ENCODE data around the gene NOL9. TPM values are rescaled to one million over a fixed set of nuclear protein-coding genes. Genes with fewer than 3 reads are reported as not detected.

Gene NOL9
- total and polyA plus RNA-seq, 2 donors (not counting 3 experiments of a cell fraction or from before 2014, with no cell fraction given), result 14.1 to 42.9 TPM

DNA sequence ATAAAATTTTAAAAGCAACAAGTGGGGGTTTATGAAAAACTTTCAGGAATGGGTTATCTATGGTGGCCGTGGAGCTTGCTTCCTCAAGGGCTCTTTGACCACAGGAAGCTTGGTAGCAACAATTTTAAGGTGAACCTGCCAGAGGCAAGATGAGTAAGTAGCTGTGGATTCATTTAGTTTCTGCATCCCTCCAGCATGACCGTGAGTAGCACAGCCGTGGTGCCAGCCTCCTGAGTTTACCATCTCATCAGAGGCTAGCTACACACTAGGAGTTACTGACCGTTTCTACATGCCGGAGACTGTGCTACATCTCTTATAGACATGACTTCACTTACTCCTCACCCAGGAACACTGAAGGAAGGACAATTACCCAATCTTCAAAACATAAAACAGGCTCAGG is 32.8 kb downstream of the NOL9 start:
- DNase-seq (ENCODE audit: low read depth, low spot score), result no peak
- TF ChIP-seq POLR2A (IDR thresholded peaks at IDR 0.05; ENCODE audit: low read depth, low read length) (no peak), POLR2AphosphoS5 (IDR thresholded peaks at IDR 0.05; ENCODE audit: insufficient read depth, low read depth, low read length) (no peak), GATA2 (IDR thresholded peaks at IDR 0.05; ENCODE audit: insufficient read depth, insufficient read length, low read depth, low read length) (no peak), MYC (IDR thresholded peaks at IDR 0.05; ENCODE audit: low read depth, low read length) (no peak), FOS (IDR thresholded peaks at IDR 0.05; ENCODE audit: borderline replicate concordance, insufficient read depth, low read length) (no peak), JUN (IDR thresholded peaks at IDR 0.05; ENCODE audit: borderline replicate concordance, insufficient read depth, insufficient read length, low read depth) (no peak), EZH2 (IDR thresholded peaks at IDR 0.05; ENCODE audit: borderline replicate concordance, low read depth, low read length, severe bottlenecking) (no peak), MAX (IDR thresholded peaks at IDR 0.05; ENCODE audit: insufficient read depth, insufficient read length) (no peak), CTCF (IDR thresholded peaks at IDR 0.05; ENCODE audit: extremely low read depth in 1 of 2, insufficient read depth in 1 of 2, low read depth in 1 of 2, low read length in 2 of 2) (no peak)
- POLR2A ChIA-PET, result no interaction called here
- FAIRE-seq, result no peak
- Histone ChIP-seq H3K79me2 (ENCODE audit: control insufficient read depth, insufficient read depth, low read length) (no peaks in the 10 kb centered on the region), H3K4me2 (ENCODE audit: insufficient read depth, low read length) (no peak overlapping the region), H3K36me3 (ENCODE audit: control insufficient read depth in 2 of 2, extremely low read depth in 1 of 2, insufficient read depth in 2 of 2, low read length in 2 of 2) (peaks cover 6 to 12% of the 10 kb centered on the region in 2 experiments), H3K9ac (replicated peaks; ENCODE audit: extremely low read depth, insufficient read depth, low read length) (no peak overlapping the region), H3K27me3 (ENCODE audit: control insufficient read depth in 2 of 2, insufficient read depth in 2 of 2, low read length in 2 of 2) (no peaks in the 10 kb centered on the region), H3K9me1 (replicated peaks; ENCODE audit: control insufficient read depth, extremely low read depth, insufficient read depth, low read length) (no peaks in the 10 kb centered on the region), H3K9me3 (replicated peaks; ENCODE audit: control insufficient read depth, insufficient read depth, low read length) (no peaks in the 10 kb centered on the region), H3K4me1 (ENCODE audit: control insufficient read depth, extremely low read depth, insufficient read depth, low read length) (no peaks in the 10 kb centered on the region), H3K27ac (ENCODE audit: insufficient read depth, low read depth, low read length) (no peak overlapping the region), H3K4me3 (replicated peaks in 1 of 3; ENCODE audit: insufficient read depth in 1 of 3, low read depth in 1 of 3, low read length in 3 of 3) (no peak overlapping the region), H4K20me1 (replicated peaks; ENCODE audit: control insufficient read depth, extremely low read depth, insufficient read depth, low read length) (no peaks in the 10 kb centered on the region), H2AFZ (ENCODE audit: low read depth, low read length) (no peak overlapping the region)
- TSS peak; percentile 13 for BruUV-seq (replicated peaks)
- CTCF ChIA-PET, result interaction anchor here (1.2 to 6.6 kb wide), 6 partner anchors 8 to 31 kb away, joined by 5 to 113 read pairs (median 20); partner anchors contain the start of gene PLEKHG5
- dilution Hi-C loops (cut with MboI; ENCODE audit: extremely low pct_ligation_motif_present, low sequenced_read_pairs), result no loop called here
- intact Hi-C loops (cut with micrococcal nuclease), result no loop called here

Measured in endothelial cell of umbilical vein (primary cell).